Activated CD8-positive, alpha-beta memory T cell treated with anti-CD3 and anti-CD28 coated beads, Interleukin-2, amount 50 U/mL, for 4 hours (primary cell): ENCODE results near the gene SPINK1.
"Not testable (repeated sequence)": the region's sequence is repeated elsewhere in the genome, so short reads cannot be mapped to it uniquely, and the experiment has no call there.

Source experiments
- DNase-seq: peaks from one replicate; pipeline ENCODE4 v3.0.0-alpha.2; 2020

The SPINK1 gene, protein sequence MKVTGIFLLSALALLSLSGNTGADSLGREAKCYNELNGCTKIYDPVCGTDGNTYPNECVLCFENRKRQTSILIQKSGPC

DNA sequence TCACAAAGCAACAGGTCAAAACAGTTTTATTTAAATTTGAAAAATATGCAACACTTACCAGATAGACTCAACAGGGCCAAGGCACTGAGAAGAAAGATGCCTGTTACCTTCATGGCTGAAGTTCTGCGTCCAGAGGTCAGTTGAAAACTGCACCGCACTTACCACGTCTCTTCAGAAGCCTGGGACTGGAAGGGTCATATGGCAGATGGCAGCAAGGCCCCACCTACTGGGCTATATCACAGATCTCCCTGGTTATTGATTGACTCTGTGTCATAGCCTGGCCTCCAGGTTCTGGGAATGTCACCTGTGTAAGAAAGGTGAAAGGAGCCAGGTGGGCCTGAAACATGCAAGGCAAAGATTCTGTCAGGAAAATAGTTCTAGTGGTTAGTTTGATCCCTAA lies at the start of gene SPINK1:
TSS of gene SPINK1 (minus strand) at position 207 of the 400 bp plus-strand sequence. CDS start at position 113, 94 bp downstream.
- no peak for DNase-seq

DNA sequence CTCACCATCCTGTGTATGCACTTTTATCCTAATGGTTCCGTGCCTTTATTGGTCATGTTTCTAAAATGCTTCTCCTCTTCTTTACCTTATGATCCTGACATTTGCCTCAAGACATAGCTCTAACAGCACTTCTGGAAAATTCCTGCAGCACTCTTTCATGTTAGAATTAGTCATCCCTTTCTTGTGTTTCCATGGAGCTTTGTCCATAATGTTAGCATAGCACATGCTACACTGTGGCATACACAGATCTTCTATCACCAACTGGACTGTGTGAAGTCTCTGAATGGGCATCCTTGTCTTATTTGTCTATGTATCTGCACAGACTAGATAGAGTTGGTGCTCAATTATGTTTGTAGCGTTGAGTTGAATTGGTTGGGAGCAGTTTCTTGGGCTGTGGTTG lies 49.0 kb upstream of the SPINK1 start:
- DNase-seq: no peak

DNA sequence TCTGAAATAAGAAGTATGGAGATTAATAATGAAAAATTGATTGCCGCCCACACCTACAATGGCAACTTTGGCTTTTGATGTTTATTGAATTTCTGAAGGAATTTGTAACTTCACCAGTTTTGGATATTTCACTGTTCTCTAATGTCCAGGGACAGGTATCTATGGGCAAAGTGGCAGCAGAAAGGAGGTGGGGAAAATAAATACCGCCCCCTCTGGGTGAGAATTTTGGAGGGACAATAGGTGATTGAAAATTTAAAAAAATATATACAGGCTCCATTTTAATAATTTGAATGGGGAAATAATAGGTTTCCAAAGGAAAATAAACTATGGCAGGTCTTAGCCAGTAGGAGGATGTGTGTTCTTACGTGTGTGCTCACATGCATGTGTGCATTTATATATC lies 48.3 kb upstream of the SPINK1 start:
- DNase-seq: no peak

DNA sequence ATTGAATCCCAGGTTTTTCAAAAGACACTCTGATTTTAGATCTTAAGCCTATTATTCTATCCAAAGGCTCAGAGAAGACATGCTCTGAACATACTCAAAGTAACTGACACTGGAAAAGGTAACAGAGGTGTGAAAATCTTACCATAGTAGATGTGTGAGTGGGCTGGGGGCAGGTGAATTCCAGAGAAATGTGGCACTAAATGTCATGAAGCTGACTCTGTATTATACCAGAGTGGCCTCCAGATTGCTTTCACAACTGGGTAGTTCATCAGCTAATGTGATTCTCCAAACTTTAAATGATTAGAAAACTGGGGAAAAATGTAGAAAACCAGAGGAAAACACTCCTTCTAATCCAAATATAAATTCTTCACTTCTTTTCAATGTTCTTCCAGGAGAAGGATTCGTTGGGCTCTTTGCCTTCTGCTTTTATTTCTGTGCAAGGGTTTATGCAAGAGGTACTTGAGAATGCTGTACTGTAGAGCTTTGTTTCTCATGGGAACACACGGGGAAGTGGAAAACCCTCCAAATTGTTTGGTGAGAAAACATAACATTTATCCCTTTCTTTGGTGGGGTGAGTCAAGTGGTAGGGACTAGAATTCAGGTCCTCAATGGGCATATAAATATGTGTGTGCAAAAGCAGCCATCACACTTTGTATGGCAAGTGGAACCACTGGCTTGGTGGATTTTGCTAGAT lies 46.7 kb upstream of the SPINK1 start, which contains the start of gene SCGB3A2:
TSS of gene SCGB3A2 (plus strand) at position 646 of the 694 bp plus-strand sequence. CDS start 93 bp downstream, outside the sequence.
- no peak for DNase-seq

DNA sequence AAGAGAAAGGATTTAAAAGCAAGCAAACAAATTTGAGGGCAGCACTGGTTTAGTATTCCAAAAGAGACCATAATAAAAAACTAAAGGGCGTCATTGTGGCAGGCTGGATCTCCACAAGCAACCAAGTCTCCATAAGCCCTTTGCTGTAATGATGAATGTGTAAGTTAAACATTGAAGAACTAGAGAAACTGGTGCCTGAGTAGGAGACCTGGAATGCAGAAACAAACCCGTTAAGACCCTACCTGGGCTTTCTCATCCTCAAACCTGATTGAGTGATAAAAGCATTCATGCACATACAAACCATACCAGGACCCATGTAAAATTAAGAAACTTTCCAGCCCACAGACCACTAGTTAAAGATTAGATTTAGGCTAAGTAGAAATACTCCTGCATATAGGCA lies 45.2 kb upstream of the SPINK1 start:
- DNase-seq: no peak

DNA sequence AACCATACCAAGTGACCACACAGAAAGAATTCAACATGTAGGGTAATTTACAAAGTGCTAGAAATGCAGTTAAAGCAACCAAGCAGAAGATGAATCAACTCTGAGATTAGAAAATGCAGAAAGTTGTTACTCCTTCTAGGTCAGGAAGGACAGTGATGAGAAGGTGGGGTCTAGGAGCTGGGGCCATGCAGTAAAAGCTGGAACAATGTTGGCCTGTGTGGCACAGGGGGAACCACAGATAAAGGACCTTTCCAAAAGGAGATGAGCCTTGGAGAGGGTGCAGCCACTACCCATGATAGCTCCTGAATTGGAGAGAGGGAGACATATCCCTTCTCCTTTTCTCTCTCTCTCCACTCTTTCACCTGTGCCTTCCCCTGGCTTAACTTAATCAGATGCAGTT lies 44.7 kb upstream of the SPINK1 start:
- DNase-seq: no peak

DNA sequence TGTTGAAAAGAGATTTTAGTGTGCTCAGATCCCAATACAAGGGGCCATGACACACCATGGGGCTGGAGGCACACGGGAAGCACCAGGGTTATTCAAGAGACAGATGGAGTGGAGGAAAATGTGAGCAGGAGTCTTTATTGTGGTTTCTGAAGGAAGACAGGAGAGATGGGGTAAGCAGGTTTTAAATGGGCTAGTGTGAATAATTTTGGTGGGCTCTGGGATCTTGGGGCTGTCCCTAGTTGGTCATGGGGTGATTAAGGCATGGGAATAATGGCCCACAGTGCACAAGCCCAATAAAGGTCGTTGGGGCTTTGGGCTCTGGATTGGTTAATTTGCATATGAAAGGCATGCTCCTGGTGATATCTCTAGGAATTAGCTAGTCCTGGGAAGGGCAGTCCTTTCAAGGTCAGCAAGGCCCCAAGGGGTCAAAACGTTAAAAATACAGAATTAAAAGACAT lies 43.5 kb upstream of the SPINK1 start:
- no peak for DNase-seq

DNA sequence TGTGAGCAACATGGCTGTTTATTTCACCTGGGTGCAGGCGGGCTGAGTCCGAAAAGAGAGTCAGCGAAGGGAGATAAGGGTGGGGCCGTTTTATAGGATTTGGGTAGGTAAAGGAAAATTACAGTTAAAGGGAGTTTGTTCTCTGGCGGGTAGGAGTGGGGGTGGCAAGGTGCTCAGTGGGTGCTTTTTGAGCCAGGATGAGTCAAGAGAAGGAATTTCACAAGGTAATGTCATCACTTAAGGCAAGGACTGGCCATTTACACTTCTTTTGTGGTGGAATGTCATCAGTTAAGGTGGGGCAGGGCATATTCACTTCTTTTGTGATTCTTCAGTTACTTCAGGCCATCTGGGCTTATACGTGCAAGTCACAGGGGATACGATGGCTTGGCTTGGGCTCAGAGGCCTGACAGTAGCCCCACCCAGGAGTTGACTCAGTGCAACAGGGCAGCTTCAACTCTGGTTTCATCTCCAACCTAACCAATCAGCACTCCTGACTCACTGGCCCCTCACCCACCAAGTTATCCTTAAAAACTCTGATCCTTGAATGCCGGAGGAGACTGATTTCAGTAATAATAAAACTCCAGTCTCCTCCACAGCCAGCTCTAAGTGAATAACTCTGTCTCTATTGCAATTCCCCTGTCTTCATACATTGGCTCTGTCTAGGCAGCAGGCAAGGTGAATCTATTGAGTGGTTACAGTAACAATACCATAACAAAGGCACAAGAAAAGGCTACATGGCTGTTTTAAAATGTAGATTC lies 42.8 kb upstream of the SPINK1 start:
- not testable (repeated sequence) for DNase-seq

DNA sequence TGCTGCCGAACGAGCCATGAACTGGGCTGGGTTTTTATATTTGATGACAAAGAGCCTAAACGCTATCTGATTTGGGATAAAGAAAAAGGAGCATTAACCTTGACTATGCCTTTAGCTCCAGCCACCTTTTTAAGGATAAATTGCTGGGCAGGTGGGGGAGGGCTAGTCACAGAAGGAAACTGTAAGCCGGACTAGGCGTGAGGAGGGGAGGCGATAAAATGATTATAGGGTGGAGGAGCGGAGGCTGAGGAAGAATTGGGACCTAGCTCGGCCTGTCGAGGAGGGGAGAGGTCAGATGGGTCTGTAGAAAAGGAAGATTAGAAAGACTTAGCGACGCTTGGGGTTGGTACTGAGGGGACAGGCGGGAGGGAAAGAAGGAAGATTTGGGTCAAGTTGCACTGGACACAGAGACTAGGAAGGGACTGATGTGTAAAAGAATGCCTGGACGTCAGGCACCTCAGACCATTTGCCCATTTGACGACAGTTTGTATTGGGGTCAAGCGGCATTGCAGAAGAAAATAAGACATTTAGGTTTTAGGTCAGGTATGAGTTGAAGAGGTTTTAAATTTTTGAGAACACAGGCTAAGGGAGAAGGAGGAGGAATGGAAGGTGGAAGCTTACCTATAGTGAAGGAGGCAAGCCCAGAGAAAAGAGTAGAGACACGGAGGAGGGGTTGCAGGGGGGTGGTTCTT lies 41.4 kb upstream of the SPINK1 start:
- not testable (repeated sequence) for DNase-seq

DNA sequence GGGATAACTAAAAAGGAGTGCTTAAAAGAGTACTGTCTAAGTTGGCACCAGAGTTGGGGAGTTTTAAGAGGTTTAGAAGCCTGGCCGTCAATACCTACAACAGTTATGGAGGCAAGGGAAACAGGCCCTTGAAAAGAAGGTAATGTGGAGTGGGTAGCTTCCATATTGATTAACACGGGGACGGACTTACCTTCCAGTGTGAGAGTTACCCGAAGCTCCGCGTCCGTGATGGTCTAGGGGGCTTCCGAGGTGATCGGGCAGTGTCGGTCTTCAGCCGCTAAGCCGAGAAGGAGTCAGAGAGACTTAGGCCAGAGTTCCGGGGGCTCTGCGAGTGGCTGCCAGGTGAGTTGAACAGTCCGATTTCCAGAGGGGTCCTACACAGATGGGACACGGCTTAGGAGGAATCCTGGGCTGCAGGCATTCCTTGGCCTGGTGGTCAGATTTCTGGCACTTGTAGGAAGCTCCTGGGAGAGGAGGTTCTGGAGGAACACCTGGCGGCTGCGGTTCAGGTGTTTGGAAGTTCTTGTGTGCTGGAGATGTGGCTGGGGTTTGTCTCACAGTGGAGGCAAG lies 40.6 kb upstream of the SPINK1 start:
- DNase-seq: not testable (repeated sequence)

DNA sequence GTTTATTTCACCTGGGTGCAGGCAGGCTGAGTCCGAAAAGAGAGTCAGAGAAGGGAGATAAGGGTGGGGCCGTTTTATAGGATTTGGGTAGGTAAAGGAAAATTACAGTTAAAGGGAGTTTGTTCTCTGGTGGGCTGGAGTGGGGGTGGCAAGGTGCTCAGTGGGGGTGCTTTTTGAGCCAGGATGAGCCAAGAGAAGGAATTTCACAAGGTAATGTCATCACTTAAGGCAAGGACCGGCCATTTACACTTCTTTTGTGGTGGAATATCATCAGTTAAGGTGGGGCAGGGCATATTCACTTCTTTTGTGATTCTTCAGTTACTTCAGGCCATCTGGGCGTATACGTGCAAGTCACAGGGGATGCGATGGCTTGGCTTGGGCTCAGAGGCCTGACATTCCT lies 38.4 kb upstream of the SPINK1 start:
- DNase-seq: not testable (repeated sequence)

DNA sequence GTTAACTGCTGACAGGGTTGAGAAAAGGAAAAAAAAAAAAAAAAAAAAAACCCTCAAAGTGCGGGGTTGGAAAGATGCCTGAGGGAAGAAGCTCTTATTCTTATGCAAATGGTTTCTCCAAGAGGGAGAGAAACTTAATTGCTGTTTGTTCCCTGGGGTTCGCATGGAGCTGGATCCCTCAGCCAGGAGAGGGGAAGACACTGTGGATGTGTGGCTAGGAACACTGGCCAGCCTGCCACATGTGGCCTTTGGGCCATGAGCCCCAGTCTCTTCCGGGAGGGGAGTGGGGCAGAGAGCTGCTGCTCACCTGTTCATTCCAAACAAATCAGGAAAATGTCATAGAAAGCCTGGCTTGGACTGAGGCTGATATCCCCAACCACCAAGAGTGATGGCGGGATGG lies 37.6 kb upstream of the SPINK1 start:
- DNase-seq: no peak

DNA sequence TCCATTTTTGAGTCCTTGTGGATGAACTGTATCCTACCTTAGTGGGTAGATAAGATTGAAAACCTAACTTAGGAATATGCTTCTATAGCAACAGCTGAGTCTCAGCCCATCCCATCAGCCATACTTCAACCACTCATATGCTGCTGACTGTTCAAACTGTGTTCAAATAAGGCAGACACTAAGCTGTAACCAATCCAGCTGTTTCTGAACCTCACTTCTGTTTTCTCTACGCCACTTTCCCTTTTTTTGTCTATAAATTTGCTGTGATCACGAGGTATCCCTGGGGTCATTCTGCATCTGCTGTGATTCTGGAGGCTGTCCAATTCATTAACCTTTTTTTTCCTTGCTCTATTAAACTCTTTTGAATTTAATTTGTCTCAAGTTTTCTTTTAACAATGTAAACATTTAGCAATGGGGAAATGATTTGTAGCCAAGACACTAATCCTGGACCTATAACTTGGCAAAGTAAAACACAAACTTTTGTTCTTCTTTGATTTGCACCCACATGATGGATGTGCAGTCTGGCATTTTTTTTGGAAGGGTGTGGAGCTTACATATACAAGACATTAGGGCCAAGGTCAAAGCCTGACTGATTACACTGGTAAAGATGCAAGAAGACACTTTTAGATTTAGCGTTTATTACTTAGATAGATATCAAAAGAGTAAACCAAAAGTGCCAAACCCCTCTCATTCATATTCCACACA lies 32.1 kb upstream of the SPINK1 start:
- DNase-seq: no peak

DNA sequence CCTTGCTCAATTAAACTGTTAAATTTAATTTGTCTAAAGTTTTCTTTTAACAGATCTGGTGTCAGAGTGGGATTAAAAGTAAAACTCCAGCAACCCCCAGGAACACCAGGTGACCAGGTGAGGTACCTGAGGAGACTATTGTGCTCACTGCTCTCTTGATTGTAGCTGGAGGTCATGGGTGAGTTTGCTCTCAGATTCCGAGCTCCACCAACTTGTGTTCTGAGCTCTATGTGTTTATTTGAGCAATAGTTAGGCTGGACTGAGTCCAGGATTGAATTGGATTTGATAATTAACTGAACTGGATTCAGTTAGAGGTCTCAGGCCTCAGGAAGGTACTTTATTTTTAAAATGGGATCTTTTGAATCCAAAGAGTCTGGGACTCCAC lies 29.2 kb upstream of the SPINK1 start:
- DNase-seq: no peak

DNA sequence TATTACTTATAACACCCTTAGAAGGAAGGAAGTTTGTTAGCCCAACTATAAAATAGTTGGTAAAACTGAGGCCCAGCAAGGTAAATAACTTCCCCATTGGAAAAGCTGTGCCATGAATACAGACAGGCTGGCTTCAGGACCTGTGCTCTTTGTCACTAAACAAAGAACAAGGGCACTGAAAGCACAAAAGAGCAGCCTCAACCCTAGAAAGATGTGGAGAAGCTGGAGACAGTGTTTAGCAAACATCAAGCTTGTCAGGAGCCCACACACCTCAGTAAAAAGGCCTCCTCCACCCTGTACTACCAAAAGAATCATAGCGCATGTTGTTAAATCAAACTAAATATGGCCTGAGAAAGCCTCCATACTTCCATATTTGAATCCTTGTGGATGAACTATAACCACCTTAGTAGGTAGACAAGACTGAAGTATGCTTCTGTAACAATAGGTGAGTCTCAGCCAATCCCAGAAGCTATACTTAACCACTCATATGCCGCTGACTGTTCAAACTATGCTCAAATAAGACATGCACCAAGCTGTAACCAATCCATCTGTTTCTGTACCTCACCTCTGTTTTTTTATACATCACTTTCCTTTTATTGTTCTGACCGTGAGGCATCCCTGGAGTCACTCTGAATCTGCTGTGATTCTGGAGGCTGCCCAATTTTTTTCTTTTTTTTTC lies 28.6 kb upstream of the SPINK1 start:
- DNase-seq: no peak

DNA sequence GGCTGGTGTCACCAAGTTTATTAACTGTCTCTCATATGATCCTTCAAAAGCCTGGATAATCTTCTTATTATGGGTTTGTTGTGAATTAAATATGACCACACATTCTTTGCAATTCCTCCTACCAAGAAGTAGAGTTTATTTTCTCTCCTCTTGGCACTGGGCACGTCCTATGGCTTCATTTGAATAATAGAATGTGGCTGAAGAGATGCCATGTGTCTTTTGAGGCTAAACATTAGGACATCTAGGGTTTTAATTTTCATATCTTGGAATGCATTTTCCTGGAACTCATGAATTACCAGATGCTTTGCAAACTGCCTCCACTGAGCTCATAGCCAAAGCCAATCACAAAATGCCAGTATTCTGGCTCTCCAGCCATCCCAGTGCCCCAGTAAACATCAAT lies 27.1 kb upstream of the SPINK1 start:
- no peak for DNase-seq

DNA sequence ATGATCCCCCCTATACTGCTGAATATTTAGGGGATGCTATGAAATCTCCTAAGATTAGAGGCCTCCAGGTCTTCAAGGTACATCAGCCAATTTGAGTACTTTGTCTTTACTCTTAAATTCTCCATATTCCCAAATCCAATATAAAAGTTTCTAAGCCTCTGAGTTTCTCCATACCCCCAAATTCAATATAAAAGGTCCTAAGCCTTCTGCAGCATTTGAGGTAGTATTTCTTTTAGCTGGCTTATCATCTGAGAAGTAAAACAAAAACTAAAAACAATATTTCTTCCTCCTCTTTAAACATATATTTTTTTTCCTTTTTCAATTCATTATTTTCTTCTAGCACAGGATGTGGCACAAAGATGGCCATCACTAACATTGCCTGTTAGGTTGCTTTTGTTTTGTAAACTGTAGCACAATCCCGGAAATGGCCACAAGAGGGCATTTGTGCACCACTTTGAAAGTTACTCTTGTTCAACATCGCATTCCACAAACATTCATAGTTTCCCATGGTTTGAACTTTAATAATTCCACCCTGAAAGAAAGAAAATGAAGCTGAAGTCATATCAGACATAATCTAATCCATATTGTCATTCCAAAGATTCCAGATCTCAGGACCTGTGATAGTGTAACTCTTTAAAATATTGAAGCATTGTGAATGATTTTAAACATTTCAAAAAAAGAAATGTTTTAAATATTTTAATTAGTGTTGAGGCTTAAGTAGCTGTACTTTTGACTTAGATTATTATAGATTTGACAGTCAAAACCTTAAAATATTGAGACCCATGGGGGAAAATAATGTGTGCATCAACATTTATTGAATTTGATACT lies 26.0 kb upstream of the SPINK1 start:
- peak; percentile 25 for DNase-seq

DNA sequence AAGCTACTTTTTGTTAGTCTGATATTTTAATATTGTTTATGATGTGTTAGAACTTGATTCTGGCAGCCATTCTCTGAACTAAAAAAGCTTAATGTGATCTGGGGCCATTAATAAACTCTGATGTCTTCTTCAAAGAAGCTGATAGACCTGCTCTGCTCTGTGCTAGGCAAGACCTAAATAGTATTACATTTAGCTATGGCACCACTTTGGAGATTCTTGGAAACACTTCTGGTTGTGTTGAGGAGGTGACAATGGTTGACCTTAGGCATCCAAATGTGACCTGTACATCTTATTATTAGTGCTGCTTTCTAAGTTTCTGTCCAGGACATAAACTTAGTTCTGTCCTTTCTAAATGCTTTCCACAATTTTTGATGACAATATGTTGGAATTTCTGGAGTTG lies 25.3 kb upstream of the SPINK1 start:
- no peak for DNase-seq

DNA sequence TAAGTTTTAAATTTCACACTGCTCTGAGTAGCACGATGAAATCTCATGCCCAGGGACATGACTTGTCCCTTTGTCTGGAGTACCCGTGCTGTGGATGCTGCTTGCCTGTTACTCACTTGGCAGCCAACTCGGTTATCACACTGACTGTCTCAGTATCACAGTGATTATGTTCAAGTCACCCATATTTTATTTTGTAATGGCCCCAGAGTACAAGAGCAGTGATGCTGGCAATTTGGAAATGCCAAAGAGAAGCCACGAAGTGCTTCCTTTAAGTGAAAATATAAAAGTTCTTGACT lies 24.3 kb upstream of the SPINK1 start:
- no peak for DNase-seq

DNA sequence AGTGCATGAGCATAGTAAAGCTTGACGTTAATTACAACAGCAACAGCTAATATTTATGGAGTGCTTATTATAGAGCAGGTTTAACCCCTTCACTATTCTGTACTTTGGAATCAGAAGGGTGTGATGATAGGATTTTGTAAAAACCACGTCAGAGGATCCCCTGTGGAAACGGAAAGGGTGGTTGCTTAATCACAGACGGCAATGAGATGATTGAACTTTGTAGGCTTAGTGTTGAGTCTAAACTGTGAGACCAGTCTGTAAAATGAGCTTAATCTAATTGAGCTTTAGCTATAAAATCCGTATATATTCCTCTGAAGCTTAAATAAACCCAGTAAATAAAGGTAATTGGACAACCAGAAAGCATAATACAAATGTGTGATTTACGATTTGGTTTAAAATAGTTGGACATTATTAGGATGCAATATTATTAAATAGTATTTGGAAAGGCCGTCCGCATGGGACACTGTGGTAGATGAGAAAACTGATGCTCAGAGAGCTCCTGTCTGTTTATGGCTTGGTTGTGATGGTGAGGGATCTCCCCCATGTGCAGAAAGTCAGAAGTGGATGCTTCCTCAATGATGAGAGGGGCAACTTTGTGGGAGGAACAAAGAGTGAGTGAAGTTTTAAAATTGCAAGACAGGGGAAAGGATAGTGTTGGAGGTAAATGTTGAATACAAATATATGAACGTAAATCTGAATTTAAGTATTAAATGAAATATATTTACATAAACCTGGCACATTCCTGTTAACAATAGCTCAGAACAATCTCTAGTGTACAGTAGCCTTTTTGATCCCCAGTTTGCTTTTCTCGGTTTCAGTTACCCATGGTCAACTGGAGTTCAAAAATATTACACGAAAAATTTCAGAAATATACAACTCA lies 23.7 kb upstream of the SPINK1 start:
- no peak for DNase-seq
